ENCODE data around the gene LGALS8.
"Not testable (repeated sequence)": the region's sequence is repeated elsewhere in the genome, so short reads cannot be mapped to it uniquely, and the experiment has no call there.

LGALS8 gene

DNA sequence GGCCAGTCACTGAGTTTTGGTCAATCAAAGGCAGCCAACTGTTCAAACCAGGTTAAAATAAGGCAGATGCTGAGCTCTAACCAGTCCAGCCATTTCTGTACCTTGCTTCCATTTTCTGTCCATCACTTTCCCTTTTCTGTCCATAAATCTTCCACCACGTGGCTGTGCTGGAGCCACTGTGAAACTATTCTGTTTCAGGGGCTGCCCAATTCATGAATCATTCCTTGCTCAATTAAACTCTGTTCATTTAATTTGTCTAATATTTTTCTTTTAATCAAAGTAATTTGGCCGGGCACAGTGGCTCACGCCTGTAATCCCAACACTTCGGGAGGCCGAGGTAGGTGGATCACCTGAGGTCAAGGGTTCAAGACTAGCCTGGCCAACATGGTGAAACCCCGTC, 22.7 kb upstream of the LGALS8 start:
- Histone ChIP-seq H3K4me3 (no peak overlapping the region), H3K27ac (no peak overlapping the region)
- DNase-seq (ENCODE audit: low spot score): no peak
- TF ChIP-seq, protein P1, sequence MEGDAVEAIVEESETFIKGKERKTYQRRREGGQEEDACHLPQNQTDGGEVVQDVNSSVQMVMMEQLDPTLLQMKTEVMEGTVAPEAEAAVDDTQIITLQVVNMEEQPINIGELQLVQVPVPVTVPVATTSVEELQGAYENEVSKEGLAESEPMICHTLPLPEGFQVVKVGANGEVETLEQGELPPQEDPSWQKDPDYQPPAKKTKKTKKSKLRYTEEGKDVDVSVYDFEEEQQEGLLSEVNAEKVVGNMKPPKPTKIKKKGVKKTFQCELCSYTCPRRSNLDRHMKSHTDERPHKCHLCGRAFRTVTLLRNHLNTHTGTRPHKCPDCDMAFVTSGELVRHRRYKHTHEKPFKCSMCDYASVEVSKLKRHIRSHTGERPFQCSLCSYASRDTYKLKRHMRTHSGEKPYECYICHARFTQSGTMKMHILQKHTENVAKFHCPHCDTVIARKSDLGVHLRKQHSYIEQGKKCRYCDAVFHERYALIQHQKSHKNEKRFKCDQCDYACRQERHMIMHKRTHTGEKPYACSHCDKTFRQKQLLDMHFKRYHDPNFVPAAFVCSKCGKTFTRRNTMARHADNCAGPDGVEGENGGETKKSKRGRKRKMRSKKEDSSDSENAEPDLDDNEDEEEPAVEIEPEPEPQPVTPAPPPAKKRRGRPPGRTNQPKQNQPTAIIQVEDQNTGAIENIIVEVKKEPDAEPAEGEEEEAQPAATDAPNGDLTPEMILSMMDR (IDR thresholded peaks at IDR 0.05): no peak

DNA sequence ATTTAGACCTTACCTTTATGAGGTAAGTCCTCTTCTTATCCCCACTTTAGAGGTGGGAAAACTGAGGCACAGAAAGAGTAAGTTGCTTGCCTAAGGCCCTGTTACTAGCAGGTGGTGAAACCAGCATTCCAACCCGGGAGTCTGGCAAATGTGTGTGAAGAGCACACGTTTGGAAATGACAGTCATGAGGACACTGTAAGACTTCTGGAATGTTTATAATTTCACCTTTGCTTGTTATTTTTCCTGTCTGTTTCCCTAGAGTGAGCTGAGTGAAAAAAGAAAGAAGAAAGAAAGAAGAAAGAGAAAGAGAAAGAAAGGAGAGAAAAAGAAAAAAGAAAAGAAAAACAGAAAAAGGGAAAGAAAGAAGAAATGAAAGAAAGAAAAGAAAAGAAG, 21.2 kb upstream of the LGALS8 start:
- H3K27ac ChIP-seq: peak overlapping the region in 1 of 2 donors; percentile 26
- no peak for DNase-seq (ENCODE audit: low spot score)
- no peak overlapping the region for H3K4me3 ChIP-seq

DNA sequence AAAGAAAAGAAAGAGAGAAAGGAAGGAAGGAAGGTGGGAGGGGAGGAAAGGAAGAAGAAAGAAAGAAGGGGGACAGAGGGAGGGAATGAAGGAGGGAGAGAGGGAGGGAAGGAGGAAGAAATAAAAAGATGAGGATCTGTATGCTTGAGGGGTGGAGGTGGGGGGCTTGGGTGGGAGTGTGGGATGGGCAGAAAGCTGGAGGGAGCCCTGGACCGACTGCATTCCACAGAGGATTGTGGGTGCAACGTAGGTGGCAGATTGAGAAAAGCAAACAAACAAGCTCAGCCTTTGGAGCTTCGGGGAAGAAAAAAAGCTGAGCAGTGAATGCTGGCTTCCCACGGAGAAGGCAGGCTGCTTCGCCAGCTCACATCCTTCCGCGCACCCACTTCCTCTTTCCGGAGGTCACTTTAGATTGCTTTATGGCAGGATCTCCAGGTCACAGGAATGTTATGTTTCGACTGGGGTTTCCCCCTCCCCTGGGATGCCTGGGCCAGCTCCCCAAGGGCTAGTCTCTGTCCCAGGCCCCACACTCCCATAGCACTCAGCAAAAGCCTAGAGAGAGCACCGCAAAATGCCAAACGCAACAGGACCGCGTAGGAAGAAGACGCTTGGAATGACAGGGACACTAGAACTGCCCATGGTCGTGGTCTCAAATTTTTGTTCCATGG, 20.7 kb upstream of the LGALS8 start:
- Histone ChIP-seq H3K4me3 (peak overlapping the region; percentile 66), H3K27ac (peak overlapping the region; percentile 26 to 72)
- TF ChIP-seq, protein P1 (IDR thresholded peaks at IDR 0.05): no peak
- no peak for DNase-seq (ENCODE audit: low spot score)

More for the DNA sequence above, 21.2 kb upstream of the LGALS8 start:
- TF ChIP-seq, protein P1 (IDR thresholded peaks at IDR 0.05): no peak

- DNase-seq (ENCODE audit: low spot score); H3K4me3 ChIP-seq; H3K27ac ChIP-seq: not testable (repeated sequence)
These were observed 19.4 kb upstream of the LGALS8 start for GRCh38 chr1:236504338-236504737.

DNA sequence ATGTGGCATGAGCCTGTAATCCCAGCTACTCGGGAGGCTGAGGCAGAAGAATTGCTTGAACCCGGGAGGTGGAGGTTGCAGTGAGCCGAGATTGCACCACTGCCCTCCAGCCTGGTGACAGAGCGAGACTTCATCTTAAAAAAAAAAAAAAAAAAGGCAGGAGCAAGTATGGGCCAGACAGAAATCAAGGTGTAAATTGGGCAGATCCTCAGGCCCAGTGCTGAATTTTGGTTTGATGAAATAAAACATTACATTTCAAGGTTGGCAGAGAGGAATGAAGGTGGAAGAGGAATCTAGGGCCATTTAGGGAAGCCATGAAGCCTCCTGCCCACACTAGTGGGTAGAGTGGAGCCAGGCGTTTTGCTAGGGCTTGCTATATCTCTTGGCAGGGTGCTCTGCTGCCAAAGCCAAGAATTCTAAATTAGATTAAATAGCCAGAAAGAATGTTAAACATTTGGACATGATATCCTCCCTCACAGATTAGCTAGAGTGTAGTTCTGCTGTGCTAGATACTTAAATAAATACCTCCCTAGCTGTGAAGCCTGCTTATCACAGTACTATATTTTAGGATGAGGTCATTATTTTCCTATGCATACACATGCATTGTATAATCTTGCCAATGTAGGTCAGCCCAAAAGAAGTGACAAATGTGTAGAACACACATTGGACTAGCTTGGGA, 16.6 kb upstream of the LGALS8 start:
- TF ChIP-seq, protein P1 (IDR thresholded peaks at IDR 0.05): no peak
- H3K27ac ChIP-seq: peak overlapping the region in 1 of 2 donors; percentile 74

GRCh38 chr1:236508593-236509027, 15.2 kb upstream of the LGALS8 start:
- DNase-seq (ENCODE audit: low spot score): no peak
- Histone ChIP-seq H3K27ac (no peak overlapping the region), H3K4me3 (no peak overlapping the region)
- TF ChIP-seq, protein P1 (IDR thresholded peaks at IDR 0.05): no peak

More for the DNA sequence above, 16.6 kb upstream of the LGALS8 start:
- DNase-seq (ENCODE audit: low spot score): no peak
- H3K4me3 ChIP-seq: peak overlapping the region; percentile 2

DNA sequence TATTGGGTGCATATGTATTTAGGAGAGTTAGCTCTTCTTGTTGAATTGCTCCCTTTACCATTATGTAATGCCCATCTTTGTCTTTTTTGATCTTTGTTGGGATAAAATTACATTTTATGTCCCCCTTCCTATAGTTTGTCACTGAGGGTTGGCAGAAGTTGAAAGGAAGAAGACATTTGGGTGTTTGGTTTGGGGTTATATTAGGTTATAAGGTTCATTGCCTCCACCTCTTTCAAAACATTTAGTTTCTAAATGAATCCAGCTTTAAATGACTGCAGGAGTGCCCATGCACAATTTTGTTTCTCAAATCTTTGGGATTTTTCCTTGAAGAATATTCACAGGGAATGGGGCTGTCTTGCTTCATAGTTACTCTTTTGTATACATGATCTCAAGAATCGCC, 14.6 kb upstream of the LGALS8 start:
- H3K4me3 ChIP-seq: no peak overlapping the region
- DNase-seq (ENCODE audit: low spot score): no peak
- TF ChIP-seq, protein P1 (IDR thresholded peaks at IDR 0.05): no peak
- H3K27ac ChIP-seq: no peak overlapping the region

All from coronary artery (tissue), 2 donors.